ENCODE data around the gene RPS29.

RPS29 gene

DNA sequence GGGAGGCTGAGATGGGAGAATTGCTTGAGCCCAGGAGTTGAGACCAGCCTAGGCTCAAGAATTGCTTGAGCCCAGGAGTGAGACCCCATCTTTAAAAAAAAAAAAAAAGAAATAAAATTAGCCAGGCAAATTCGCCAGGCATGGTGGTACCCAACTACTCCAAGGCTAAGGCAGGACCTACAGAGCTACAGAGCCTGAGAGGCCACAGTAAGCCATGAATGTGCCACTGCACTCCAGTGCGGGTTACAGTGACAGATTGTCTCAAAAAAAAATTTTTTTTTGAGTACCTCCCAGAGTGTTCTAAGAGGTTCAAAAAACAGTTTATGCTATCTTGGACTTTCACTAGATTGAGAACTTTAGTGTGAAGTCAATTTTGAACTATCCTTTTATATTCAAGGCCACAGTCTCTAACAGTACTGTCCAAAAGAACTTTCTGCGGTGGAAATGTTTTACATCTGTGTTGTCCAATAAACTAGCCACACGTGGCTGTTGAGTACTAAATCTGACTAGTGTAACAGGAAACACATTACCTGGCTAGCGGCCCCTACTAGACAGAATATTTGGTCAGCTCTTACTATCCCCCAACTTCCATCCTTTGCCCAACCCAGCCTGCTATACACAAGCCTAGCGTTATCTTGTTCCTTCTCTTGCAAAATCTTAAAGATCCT, 31.8 kb upstream of the RPS29 start:
- Mint-ChIP-seq H3K36me3 (ENCODE audit: low read depth) (peaks cover 33% of the 10 kb centered on the region), H3K27me3 (ENCODE audit: low read depth) (no peaks in the 10 kb centered on the region), H3K4me3 (peak overlapping the region; percentile 18 to 77 (median 19)), H3K9me3 (no peaks in the 10 kb centered on the region), H3K27ac (peak overlapping the region in 2 of 3 experiments; percentile 10 to 63), H3K4me1 (peaks cover 37% of the 10 kb centered on the region)
- TF ChIP-seq, protein P1, sequence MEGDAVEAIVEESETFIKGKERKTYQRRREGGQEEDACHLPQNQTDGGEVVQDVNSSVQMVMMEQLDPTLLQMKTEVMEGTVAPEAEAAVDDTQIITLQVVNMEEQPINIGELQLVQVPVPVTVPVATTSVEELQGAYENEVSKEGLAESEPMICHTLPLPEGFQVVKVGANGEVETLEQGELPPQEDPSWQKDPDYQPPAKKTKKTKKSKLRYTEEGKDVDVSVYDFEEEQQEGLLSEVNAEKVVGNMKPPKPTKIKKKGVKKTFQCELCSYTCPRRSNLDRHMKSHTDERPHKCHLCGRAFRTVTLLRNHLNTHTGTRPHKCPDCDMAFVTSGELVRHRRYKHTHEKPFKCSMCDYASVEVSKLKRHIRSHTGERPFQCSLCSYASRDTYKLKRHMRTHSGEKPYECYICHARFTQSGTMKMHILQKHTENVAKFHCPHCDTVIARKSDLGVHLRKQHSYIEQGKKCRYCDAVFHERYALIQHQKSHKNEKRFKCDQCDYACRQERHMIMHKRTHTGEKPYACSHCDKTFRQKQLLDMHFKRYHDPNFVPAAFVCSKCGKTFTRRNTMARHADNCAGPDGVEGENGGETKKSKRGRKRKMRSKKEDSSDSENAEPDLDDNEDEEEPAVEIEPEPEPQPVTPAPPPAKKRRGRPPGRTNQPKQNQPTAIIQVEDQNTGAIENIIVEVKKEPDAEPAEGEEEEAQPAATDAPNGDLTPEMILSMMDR (IDR thresholded peaks at IDR 0.05; ENCODE audit: unreplicated experiment in 3 of 3), result no peak

DNA sequence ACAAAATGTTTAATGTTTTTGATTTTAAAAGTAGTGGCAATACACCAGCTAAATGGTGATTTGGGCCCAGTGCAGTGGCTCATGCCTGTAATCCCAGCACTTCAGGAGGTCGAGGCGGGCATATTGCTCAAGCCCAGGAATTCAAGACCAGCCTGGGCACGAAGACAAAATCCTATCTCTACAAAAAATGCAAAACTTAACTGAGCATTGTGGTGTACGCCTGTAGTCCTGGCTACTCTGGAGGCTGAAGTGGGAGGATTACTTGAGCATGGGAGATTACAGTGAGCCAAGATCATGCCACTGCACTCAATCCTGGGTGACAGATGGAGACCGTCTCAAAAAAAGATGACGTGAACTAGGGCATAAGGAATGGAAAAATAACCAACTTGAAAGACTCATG, 29.6 kb upstream of the RPS29 start:
- no peak overlapping the region for H3K4me3 Mint-ChIP-seq
- H3K4me1 Mint-ChIP-seq, result peaks cover 21% of the 10 kb centered on the region
- H3K27ac Mint-ChIP-seq, result no peak overlapping the region
- TF ChIP-seq, protein P1 (IDR thresholded peaks at IDR 0.05; ENCODE audit: unreplicated experiment in 3 of 3), result no peak
- H3K9me3 Mint-ChIP-seq, result no peaks in the 10 kb centered on the region
- H3K36me3 Mint-ChIP-seq (ENCODE audit: low read depth), result peaks cover 33% of the 10 kb centered on the region
- no peaks in the 10 kb centered on the region for H3K27me3 Mint-ChIP-seq (ENCODE audit: low read depth)

DNA sequence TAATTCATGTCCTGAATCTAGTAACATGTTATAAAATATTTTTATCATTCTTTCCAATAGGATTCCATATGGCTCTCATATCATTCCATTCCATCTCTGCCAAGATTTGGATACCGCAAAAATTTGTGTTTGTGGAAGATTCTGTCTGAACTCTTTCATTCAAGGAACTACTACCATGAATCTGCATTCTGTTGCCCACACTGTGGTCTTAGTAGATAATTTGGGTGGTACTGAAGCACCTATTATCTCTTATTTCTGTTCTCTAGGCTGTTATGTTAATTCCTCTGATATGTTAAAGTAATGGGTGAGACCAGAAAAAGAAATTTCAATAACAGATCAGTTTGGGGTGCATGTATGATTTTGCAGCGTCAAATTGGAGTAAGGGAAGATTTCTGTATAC, 28.0 kb upstream of the RPS29 start:
- Mint-ChIP-seq H3K4me1 (peaks cover 16% of the 10 kb centered on the region), H3K9me3 (no peaks in the 10 kb centered on the region), H3K4me3 (no peak overlapping the region), H3K27ac (no peak overlapping the region), H3K36me3 (ENCODE audit: low read depth) (peaks cover 33% of the 10 kb centered on the region), H3K27me3 (ENCODE audit: low read depth) (no peaks in the 10 kb centered on the region)
- TF ChIP-seq, protein P1 (IDR thresholded peaks at IDR 0.05; ENCODE audit: unreplicated experiment in 3 of 3), result no peak

DNA sequence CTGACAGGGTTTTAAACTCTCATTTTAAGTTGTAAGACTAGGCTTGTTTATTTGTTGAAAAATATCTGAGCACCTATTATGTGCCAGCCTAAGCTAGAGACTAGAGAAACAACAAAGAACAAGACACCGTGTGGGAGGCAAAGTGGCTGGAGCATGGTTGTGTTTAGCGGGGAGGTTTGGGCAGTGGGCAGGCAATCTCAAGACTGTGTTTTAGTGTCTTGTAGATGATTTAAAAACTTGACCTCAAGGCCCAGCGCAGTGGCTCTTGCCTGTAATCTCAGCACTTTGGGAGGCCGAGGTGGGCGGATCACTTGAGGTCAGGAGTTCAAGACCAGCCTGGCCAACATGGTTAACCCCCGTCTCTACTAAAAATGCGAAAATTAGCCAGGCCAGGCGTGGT, 26.5 kb upstream of the RPS29 start:
- H3K4me1 Mint-ChIP-seq, result peaks cover 4% of the 10 kb centered on the region
- peaks cover 29% of the 10 kb centered on the region for H3K36me3 Mint-ChIP-seq (ENCODE audit: low read depth)
- no peak overlapping the region for H3K4me3 Mint-ChIP-seq
- H3K27me3 Mint-ChIP-seq (ENCODE audit: low read depth), result no peaks in the 10 kb centered on the region
- TF ChIP-seq, protein P1 (IDR thresholded peaks at IDR 0.05; ENCODE audit: unreplicated experiment in 3 of 3), result no peak
- no peaks in the 10 kb centered on the region for H3K9me3 Mint-ChIP-seq
- peak overlapping the region in 2 of 3 experiments; percentile 61 to 81 for H3K27ac Mint-ChIP-seq

DNA sequence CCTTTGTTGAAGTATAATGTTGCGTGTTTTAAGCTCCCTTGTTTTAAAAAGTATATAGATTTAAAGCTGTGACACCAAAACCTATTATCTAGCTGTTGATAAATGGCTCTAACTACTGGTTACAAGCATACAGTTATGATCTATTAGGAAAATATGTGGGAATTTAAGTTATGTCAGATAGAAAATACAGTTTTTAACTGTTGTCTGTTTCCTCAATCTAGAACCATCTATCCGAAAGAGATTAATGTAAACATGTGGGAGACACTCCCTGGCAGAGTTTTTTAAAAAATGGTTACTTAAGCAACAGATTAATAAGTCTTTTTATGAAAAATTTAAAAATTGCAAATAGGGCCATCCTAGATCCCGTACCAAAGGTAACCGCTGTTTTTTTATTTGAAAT, 26.1 kb upstream of the RPS29 start:
- Mint-ChIP-seq H3K27ac (peak overlapping the region in 2 of 3 experiments; percentile 61 to 81), H3K36me3 (ENCODE audit: low read depth) (peaks cover 26% of the 10 kb centered on the region), H3K27me3 (ENCODE audit: low read depth) (no peaks in the 10 kb centered on the region), H3K4me1 (no peaks in the 10 kb centered on the region), H3K9me3 (no peaks in the 10 kb centered on the region), H3K4me3 (no peak overlapping the region)
- TF ChIP-seq, protein P1 (IDR thresholded peaks at IDR 0.05; ENCODE audit: unreplicated experiment in 3 of 3), result no peak

DNA sequence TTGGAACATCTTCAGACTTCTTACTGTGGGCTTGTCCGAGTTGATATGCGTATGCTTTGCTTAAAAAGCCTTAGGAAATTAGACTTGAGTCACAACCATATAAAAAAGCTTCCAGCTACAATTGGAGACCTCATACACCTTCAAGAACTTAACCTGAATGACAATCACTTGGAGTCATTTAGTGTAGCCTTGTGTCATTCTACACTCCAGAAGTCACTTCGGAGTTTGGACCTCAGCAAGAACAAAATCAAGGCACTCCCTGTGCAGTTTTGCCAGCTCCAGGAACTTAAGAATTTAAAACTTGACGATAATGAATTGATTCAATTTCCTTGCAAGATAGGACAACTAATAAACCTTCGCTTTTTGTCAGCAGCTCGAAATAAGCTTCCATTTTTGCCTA, 21.4 kb upstream of the RPS29 start:
- H3K4me1 Mint-ChIP-seq, result no peaks in the 10 kb centered on the region
- no peak overlapping the region for H3K27ac Mint-ChIP-seq
- H3K27me3 Mint-ChIP-seq (ENCODE audit: low read depth), result no peaks in the 10 kb centered on the region
- H3K4me3 Mint-ChIP-seq, result no peak overlapping the region
- peaks cover 22% of the 10 kb centered on the region for H3K36me3 Mint-ChIP-seq (ENCODE audit: low read depth)
- TF ChIP-seq, protein P1 (IDR thresholded peaks at IDR 0.05; ENCODE audit: unreplicated experiment in 3 of 3), result no peak
- no peaks in the 10 kb centered on the region for H3K9me3 Mint-ChIP-seq
